ENCODE results near the gene BCL2.

DNA sequence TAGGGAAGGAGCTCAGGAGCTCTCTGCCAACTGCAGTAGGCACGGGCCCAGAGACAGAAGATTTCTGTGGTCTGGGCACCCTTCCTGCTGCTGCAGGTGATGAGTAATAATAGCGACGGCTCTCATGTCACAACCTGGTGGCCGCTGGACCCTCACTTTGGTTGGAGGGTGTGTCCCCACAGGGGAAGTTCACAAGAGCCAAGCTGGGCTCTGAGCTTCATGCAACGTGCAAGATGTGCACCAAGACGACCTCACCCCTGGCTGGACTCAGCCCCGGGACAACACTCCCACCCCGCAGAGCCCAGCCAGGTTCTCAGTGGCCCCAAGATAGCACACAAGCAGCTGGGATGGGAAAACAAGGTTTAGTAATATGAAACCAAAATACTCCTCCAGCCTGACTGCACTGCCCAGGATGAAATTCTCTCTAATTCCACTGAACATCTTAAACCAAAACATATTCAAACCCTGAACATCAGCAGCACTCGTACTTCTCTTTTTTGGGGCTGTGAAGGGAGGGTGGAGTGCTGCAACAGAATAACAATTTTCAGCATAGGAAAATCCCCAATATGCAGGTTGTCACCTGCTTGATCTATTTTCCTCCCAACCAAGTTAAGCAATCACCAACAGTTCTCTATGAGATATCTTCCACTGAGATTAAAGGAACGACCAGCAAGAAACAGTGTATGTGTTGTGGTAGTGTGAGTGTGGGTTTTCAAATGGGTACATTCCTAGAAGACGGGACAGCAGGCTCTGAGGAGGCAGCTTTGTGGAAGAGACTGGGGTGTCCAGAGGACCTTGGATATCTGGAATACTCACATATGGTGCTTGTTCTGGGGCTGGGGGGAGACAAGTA lies 26.5 kb downstream of the BCL2 start:
- TF ChIP-seq, protein P1, sequence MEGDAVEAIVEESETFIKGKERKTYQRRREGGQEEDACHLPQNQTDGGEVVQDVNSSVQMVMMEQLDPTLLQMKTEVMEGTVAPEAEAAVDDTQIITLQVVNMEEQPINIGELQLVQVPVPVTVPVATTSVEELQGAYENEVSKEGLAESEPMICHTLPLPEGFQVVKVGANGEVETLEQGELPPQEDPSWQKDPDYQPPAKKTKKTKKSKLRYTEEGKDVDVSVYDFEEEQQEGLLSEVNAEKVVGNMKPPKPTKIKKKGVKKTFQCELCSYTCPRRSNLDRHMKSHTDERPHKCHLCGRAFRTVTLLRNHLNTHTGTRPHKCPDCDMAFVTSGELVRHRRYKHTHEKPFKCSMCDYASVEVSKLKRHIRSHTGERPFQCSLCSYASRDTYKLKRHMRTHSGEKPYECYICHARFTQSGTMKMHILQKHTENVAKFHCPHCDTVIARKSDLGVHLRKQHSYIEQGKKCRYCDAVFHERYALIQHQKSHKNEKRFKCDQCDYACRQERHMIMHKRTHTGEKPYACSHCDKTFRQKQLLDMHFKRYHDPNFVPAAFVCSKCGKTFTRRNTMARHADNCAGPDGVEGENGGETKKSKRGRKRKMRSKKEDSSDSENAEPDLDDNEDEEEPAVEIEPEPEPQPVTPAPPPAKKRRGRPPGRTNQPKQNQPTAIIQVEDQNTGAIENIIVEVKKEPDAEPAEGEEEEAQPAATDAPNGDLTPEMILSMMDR (IDR thresholded peaks at IDR 0.05 in 2 of 3, conservative IDR thresholded peaks at IDR 0.05 in 1 of 3; ENCODE audit: borderline replicate concordance in 1 of 3, insufficient read depth in 1 of 3, low read depth in 2 of 3, low read length in 2 of 3): no peak
- TF ChIP-seq, protein P2, sequence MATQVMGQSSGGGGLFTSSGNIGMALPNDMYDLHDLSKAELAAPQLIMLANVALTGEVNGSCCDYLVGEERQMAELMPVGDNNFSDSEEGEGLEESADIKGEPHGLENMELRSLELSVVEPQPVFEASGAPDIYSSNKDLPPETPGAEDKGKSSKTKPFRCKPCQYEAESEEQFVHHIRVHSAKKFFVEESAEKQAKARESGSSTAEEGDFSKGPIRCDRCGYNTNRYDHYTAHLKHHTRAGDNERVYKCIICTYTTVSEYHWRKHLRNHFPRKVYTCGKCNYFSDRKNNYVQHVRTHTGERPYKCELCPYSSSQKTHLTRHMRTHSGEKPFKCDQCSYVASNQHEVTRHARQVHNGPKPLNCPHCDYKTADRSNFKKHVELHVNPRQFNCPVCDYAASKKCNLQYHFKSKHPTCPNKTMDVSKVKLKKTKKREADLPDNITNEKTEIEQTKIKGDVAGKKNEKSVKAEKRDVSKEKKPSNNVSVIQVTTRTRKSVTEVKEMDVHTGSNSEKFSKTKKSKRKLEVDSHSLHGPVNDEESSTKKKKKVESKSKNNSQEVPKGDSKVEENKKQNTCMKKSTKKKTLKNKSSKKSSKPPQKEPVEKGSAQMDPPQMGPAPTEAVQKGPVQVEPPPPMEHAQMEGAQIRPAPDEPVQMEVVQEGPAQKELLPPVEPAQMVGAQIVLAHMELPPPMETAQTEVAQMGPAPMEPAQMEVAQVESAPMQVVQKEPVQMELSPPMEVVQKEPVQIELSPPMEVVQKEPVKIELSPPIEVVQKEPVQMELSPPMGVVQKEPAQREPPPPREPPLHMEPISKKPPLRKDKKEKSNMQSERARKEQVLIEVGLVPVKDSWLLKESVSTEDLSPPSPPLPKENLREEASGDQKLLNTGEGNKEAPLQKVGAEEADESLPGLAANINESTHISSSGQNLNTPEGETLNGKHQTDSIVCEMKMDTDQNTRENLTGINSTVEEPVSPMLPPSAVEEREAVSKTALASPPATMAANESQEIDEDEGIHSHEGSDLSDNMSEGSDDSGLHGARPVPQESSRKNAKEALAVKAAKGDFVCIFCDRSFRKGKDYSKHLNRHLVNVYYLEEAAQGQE (IDR thresholded peaks at IDR 0.05; ENCODE audit: low read depth): no peak
